BLaER1 (cell line): Measurements from ENCODE around the gene SUN1.

Experiments
- H3K27ac ChIP-seq: shearing (Covaris generic); formaldehyde crosslinking; 2 replicates; pipeline ENCODE4 v1.8.1; 2022
- H3K27me3 ChIP-seq: shearing (Covaris generic); formaldehyde crosslinking; 2 replicates; pipeline ENCODE4 v1.8.1; 2022
- H3K36me3 ChIP-seq: shearing (Covaris generic); formaldehyde crosslinking; 2 replicates; pipeline ENCODE4 v1.8.1; 2022
- H3K4me1 ChIP-seq: shearing (Covaris generic); formaldehyde crosslinking; 2 replicates; pipeline ENCODE4 v1.8.1; 2022
- H3K4me2 ChIP-seq: shearing (Covaris generic); formaldehyde crosslinking; 2 replicates; pipeline ENCODE4 v1.8.1; 2022
- H3K4me3 ChIP-seq: shearing (Covaris generic); formaldehyde crosslinking; 2 replicates; pipeline ENCODE4 v1.8.1; 2022
- H3K9ac ChIP-seq: shearing (Covaris generic); formaldehyde crosslinking; 2 replicates; pipeline ENCODE4 v1.8.1; 2022
- H3K9me3 ChIP-seq: shearing (Covaris generic); formaldehyde crosslinking; 2 replicates; pipeline ENCODE4 v1.8.1; 2022
- H4K20me1 ChIP-seq: shearing (Covaris generic); formaldehyde crosslinking; 2 replicates; pipeline ENCODE4 v1.8.1; 2022
- Cebpa-rat ChIP-seq: shearing (Covaris generic); IDR thresholded peaks from 2 replicates; pipeline ENCODE4 v1.8.1; 2022

SUN1 gene

GRCh38 chr7:894164-894867, 62.0 kb downstream of the SUN1 start:
- Histone ChIP-seq H3K27me3 (no peaks in the 10 kb centered on the region), H3K9me3 (no peaks in the 10 kb centered on the region), H3K4me3 (no peak overlapping the region), H4K20me1 (peaks cover 92% of the 10 kb centered on the region), H3K4me2 (no peak overlapping the region), H3K4me1 (no peaks in the 10 kb centered on the region), H3K9ac (no peak overlapping the region), H3K36me3 (peaks cover 94% of the 10 kb centered on the region), H3K27ac (no peak overlapping the region)
- TF ChIP-seq Cebpa-rat = no peak

- no peaks in the 10 kb centered on the region for H3K9me3 ChIP-seq
- TF ChIP-seq Cebpa-rat = no peak
- H3K27me3 ChIP-seq = no peaks in the 10 kb centered on the region
- no peaks in the 10 kb centered on the region for H3K4me1 ChIP-seq
- peaks cover 96% of the 10 kb centered on the region for H4K20me1 ChIP-seq
- H3K4me3 ChIP-seq = no peak overlapping the region
- no peak overlapping the region for H3K9ac ChIP-seq
- no peak overlapping the region for H3K4me2 ChIP-seq
- peaks cover 98% of the 10 kb centered on the region for H3K36me3 ChIP-seq
- no peak overlapping the region for H3K27ac ChIP-seq
Measured at GRCh38 chr7:894927-895450, 62.7 kb downstream of the SUN1 start.

GRCh38 chr7:895451-896052, 63.3 kb downstream of the SUN1 start:
- no peak overlapping the region for H3K9ac ChIP-seq
- H3K9me3 ChIP-seq = no peaks in the 10 kb centered on the region
- H3K4me1 ChIP-seq = peaks cover under 1% of the 10 kb centered on the region
- peaks cover 100% of the 10 kb centered on the region for H3K36me3 ChIP-seq
- H3K4me2 ChIP-seq = no peak overlapping the region
- no peak overlapping the region for H3K4me3 ChIP-seq
- H3K27me3 ChIP-seq = no peaks in the 10 kb centered on the region
- peaks cover 96% of the 10 kb centered on the region for H4K20me1 ChIP-seq
- no peak overlapping the region for H3K27ac ChIP-seq
- TF ChIP-seq Cebpa-rat = no peak

DNA sequence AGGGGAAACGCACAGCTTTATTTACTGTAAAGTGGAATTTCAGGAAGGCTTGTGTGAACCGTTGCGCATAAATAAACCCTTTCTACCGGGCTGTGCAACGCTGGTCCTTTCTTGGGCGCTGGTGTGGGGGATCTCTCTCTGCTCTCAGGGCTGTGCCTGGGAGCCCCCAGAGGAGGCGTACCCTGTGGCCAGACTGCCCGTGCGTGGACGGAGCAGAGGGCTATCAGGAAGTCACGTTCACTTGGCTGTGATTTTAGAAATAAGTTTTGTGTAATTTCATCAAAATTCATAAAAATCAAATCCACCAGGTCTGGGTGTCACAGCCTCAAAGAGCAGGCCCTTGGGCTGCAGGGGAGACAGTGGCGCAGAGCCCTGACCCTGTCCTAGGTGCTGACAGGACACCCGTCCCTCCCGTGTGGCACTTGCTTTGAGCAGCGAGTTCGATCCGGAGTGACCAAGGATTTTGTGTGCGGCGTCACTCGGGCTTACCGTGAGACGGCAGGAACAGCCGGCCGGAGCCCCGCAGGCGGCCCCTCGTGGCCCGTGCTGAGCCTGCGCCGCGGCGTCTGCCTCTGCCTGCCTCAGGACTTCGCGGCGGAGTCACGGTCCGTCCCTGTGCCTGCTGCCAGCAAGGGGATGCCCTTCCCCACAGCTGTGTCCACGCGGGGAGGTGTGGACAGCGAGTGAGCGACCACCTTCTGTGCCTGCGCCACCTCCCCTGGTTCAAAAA, 64.2 kb downstream of the SUN1 start:
- no peak overlapping the region for H3K4me3 ChIP-seq
- H3K9ac ChIP-seq = no peak overlapping the region
- no peak for TF ChIP-seq Cebpa-rat
- H3K9me3 ChIP-seq = no peaks in the 10 kb centered on the region
- no peak overlapping the region for H3K27ac ChIP-seq
- H3K36me3 ChIP-seq = peaks cover 97% of the 10 kb centered on the region
- H3K27me3 ChIP-seq = no peaks in the 10 kb centered on the region
- H3K4me2 ChIP-seq = no peak overlapping the region
- H4K20me1 ChIP-seq = peaks cover 95% of the 10 kb centered on the region
- peaks cover 9% of the 10 kb centered on the region for H3K4me1 ChIP-seq

DNA sequence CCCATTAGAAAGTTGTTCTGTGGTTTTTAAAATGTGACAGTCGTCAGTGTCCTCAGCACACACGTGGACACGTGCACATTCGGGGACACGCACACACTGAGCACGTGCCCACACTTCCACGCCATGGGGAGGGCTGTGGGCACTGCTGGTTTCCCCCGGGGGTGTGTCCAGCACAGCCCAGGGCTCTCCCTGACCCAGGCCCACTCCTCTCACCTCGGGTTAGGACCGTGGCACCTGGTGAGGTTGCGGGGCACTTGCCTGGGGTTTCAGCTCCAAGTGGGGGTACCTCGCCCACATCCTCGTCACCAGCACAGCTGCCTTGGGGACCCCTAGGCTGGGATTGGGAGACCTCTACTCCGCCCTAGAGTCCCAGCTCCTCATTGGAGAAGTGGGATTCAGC, 64.8 kb downstream of the SUN1 start:
- Histone ChIP-seq H3K4me1 (peaks cover 14% of the 10 kb centered on the region), H3K27me3 (no peaks in the 10 kb centered on the region), H3K4me3 (no peak overlapping the region), H3K36me3 (peaks cover 91% of the 10 kb centered on the region), H3K27ac (no peak overlapping the region), H3K9me3 (no peaks in the 10 kb centered on the region), H3K9ac (no peak overlapping the region), H4K20me1 (peaks cover 92% of the 10 kb centered on the region), H3K4me2 (no peak overlapping the region)
- no peak for TF ChIP-seq Cebpa-rat

DNA sequence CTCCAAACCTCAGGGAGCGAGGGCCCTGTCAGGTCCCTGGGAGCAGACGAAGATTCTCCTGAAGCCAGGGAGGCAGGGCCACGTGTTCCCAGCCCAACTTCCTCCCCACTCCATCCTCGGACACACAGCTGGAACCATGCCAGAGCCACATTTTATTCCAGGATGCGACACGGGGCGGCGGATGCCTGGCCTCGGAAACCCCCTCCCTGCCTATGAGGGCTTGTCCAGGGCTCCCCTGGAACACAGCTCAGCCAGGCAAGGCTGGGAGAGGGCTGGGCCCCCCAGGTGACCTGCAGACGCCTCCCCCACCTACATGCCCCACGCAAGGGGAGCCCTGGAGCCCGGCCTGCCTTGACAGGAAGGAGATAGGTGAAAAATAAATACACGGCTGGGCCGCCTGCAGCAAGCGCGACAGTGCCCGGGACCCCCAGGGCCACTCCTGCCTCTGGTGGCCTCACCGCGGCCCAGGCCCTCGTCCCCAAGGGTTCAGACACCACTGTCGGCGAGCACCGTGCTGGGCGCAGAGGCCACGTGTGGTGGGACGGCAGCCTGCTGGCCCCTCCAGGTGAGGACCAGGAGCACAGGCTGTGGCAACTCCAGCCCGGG, 65.6 kb downstream of the SUN1 start:
- Histone ChIP-seq H4K20me1 (peaks cover 92% of the 10 kb centered on the region), H3K4me2 (no peak overlapping the region), H3K27ac (no peak overlapping the region), H3K9ac (no peak overlapping the region), H3K9me3 (no peaks in the 10 kb centered on the region), H3K4me3 (no peak overlapping the region), H3K36me3 (peaks cover 86% of the 10 kb centered on the region), H3K27me3 (no peaks in the 10 kb centered on the region), H3K4me1 (peaks cover 14% of the 10 kb centered on the region)
- TF ChIP-seq Cebpa-rat = no peak

GRCh38 chr7:898460-898854, 66.2 kb downstream of the SUN1 start:
- H3K9ac ChIP-seq = no peak overlapping the region
- H4K20me1 ChIP-seq = peaks cover 89% of the 10 kb centered on the region
- peaks cover 86% of the 10 kb centered on the region for H3K36me3 ChIP-seq
- no peak overlapping the region for H3K4me2 ChIP-seq
- no peaks in the 10 kb centered on the region for H3K9me3 ChIP-seq
- H3K27me3 ChIP-seq = no peaks in the 10 kb centered on the region
- no peak for TF ChIP-seq Cebpa-rat
- H3K27ac ChIP-seq = no peak overlapping the region
- peaks cover 20% of the 10 kb centered on the region for H3K4me1 ChIP-seq
- no peak overlapping the region for H3K4me3 ChIP-seq

DNA sequence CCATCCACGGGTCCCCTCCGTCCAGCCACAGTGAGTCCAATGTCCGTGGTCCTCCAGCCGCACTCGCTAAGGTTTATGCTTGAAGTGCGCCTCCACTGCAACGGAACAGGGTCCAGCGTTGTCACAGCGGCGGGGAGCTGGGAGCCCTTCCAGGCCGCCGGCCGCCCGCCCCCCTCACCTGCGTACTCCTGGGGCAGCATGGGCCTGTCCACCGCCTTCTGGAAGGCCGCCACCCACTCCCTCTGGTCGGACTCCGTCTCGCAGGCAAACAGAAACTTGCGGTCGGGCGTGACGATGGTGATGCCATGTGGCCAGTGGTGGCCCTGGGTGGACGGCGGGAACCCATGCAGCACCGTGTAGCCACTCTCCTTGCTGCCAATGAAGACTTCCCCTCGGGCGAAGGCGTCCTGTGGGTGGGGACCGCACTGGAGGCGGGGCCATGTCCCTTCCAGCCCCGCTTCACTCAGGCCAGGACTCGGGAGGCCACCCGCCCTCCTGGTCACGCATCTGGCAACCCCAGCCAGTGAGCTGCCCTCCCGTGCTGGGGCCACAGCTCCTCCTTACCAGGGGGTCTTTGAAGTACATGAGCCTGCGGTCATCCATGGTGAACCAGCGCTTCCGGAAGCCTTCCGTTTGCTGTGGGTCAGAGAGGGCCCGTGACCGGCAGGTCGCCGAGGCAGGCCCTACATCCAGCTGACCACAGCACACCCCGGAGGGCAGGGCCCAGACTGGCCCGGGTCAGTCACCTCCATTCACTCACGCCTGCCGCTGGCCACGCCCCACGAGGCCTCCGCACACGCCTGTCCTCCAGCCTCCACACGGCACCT, 66.8 kb downstream of the SUN1 start:
- no peak for TF ChIP-seq Cebpa-rat
- H3K9ac ChIP-seq = no peak overlapping the region
- H3K27ac ChIP-seq = no peak overlapping the region
- H3K4me3 ChIP-seq = no peak overlapping the region
- no peaks in the 10 kb centered on the region for H3K9me3 ChIP-seq
- peaks cover 86% of the 10 kb centered on the region for H3K36me3 ChIP-seq
- H3K4me1 ChIP-seq = peaks cover 23% of the 10 kb centered on the region
- no peak overlapping the region for H3K4me2 ChIP-seq
- H3K27me3 ChIP-seq = no peaks in the 10 kb centered on the region
- H4K20me1 ChIP-seq = peaks cover 85% of the 10 kb centered on the region

- Histone ChIP-seq H3K4me3 (no peak overlapping the region), H3K36me3 (peaks cover 86% of the 10 kb centered on the region), H3K27ac (no peak overlapping the region), H3K9ac (no peak overlapping the region), H4K20me1 (peaks cover 85% of the 10 kb centered on the region), H3K27me3 (peaks cover 4% of the 10 kb centered on the region; the same call in 1 of the 2 replicates), H3K4me1 (peaks cover 23% of the 10 kb centered on the region), H3K9me3 (no peaks in the 10 kb centered on the region), H3K4me2 (no peak overlapping the region)
- no peak for TF ChIP-seq Cebpa-rat
Measured at GRCh38 chr7:899806-900205, 67.5 kb downstream of the SUN1 start.
